GM19324 (cell line): Measurements from ENCODE around the gene DOC2B.
"Not testable (repeated sequence)": the region's sequence is repeated elsewhere in the genome, so short reads cannot be mapped to it uniquely, and the experiment has no call there.

Experiments
- ATAC-seq: cut with Tn5 transposase; IDR thresholded peaks from one replicate; pipeline ENCODE4 v1.9.1; 2021; ENCODE audit warnings: mild to moderate bottlenecking, moderate library complexity; ENCODE audit not compliant: unreplicated experiment, low FRiP score

Gene DOC2B

DNA sequence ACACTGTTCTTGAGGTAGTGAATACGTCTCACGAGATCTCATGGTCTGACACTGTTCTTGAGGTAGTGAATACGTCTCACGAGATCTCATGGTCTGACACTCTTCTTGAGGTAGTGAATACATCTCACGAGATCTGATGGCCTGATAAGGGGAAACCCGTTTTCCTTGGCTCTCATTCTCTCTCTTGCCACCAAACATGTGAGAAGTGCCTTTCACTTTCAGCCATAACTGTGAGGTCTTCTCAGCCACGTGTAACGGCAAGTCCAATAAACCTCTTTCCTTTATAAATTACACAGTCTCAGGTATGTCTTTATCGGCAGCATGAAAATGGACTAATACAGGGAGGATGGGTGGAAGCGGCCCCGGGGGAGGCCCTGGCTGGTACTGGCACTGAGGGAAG, 12.8 kb downstream of the DOC2B start:
- not testable (repeated sequence) for ATAC-seq

DNA sequence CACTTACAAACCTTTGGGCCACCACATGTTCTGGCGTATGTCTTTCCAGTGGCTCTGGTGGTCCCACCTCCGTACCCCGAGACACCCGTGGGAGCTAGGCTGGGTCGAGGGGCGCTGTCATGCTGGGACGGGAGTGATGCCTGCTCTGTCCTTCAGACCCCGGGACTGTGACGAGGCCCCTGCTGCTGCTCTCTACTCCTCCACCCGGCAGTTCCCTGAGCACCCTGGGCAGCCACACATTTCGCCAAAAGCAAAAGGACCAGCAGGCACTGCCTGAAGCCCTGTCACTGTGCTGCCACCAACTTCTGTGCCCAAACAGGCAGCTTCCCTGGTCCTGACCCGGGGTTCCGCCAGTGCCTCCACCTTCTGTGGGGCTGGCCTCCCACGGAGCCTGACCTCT, 15.5 kb downstream of the DOC2B start:
- no peak for ATAC-seq

GRCh38 chr17:164303-165235, 16.9 kb downstream of the DOC2B start:
- ATAC-seq: no peak

DNA sequence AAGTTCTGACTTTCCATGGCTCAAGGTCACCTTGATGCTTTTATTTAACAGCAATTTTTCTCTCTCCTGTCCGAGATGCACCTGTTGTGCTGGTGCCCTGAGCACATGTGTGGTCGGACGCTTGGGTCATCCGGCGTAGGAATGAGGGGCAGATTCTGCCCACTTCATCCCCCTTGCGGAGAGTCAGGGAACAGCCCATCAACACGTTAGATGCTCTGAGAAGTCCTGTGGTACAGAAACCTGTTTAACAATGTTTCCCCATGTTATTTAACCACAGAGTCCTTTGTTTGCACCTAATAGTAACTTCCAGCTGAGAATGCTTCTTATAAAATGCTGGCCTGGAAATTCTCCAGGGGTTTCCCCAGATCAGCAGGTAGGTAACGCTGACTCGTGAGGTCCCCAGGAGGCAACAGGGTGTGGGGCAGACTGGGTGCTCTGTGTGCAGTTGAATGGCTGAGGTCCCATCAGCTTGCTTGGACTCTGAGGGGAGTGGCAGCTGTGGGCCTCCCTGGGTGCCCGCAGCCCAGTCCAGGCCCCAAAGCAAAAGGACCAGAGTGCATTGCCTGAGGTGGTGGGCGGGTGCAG, 17.8 kb downstream of the DOC2B start:
- no peak for ATAC-seq

DNA sequence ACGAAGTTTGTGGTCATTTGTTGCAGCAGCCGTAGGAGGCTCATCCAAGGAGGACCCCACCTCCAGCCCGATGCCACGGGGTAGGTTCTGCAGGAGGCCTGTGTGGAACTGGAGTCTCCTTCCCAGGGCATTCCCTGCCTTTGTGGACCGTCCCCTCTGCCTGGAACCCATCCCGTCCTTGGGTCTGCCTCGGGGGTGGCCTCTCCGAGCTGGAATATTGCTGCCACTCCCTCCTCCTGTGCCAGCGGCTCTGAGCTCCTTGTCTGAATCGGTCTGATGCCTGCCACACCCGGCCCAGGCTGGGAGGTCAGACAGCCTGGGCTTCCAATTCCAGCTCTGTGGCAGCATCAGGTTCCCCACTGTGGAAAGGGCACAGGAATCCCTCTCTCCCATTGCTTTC, 18.8 kb downstream of the DOC2B start:
- ATAC-seq: no peak

GRCh38 chr17:161481-161880, 20.0 kb downstream of the DOC2B start:
- ATAC-seq: no peak

DNA sequence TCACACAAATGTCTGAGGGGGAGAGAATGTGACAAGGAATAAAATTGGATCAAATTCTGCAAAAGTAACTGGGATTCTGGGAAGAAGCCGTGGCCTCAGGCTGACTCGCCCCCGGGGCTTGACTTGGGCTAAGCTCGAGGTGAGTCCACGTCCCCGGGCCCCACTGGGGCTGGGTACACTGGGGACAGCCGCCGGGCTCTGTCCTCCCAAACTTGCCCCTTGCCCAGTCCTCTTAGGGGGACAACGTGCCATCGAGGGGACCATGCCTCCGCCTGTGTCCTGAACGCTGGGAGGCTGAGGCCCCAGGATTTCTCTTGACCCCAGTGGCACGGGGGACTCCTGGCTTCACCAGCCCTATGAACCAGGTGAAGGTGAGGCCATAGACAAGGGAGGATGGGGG, 21.1 kb downstream of the DOC2B start:
- ATAC-seq: no peak

- ATAC-seq: no peak
Measured at GRCh38 chr17:159609-160008, 21.8 kb downstream of the DOC2B start.

- ATAC-seq: no peak
Measured at GRCh38 chr17:158379-158778, 23.1 kb downstream of the DOC2B start.

GRCh38 chr17:157901-158300, 23.5 kb downstream of the DOC2B start:
- no peak for ATAC-seq

DNA sequence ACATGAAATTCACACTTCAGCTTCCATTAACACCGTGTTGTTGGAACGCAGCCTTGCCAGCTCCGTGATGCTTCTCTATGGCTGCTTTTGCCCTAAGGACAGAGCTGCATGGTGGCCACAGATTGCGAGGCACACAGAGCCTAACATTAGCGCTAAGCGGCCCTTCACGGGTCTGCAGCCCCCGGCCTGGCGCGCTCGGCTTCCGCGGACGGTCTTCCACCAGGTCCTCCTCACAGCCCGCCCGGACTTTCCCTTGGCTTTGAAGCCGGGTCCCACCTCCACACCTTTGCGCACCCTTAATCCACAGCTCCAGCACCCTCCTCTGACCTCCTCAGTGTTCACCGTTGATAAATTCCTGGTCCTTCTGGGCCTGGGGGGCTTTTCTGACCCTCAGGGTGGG, 24.5 kb downstream of the DOC2B start:
- ATAC-seq: no peak

DNA sequence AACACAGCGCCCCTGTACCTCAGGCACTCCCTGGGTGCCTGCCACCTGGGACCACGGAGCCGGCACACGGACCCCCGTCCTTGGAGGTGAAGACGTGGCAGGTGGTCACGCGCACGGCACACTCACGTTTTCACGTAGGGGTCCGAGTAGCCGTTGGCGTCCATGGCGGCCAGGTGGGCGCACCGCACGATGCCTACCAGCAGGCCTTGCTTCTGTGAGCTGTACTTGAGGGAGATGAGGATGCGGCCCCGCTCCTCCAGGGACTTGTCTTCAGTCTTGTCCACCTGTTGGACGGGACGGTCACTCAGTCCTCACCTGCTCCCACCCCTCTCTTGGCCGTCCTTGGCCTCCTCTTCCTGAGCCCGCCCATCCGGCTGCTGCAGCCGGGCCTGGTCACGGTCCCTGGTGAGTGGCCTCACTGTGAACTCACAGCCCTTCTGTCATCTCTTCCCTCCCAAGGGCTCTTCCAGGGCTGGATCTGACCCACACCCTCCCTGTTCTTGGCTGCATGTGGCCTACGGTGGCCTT, 25.3 kb downstream of the DOC2B start:
- no peak for ATAC-seq

GRCh38 chr17:155576-155975, 25.9 kb downstream of the DOC2B start:
- ATAC-seq: no peak

DNA sequence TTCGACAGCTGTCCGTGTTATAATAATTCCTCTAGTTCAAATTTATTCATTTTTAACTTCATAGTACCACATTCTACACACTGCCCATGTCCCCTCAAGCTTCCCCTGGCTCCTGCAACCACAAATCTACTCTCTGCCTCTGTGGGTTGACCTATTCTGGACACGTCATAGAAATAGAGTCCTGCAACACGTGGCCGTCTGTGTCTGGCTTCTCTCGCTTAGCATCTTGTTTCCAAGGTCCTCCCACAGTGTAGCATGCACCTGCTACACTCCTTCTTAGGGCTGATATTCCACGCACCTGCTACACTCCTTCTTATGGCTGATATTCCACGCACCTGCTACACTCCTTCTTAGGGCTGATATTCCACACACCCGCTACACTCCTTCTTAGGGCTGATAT, 27.6 kb downstream of the DOC2B start:
- no peak for ATAC-seq

DNA sequence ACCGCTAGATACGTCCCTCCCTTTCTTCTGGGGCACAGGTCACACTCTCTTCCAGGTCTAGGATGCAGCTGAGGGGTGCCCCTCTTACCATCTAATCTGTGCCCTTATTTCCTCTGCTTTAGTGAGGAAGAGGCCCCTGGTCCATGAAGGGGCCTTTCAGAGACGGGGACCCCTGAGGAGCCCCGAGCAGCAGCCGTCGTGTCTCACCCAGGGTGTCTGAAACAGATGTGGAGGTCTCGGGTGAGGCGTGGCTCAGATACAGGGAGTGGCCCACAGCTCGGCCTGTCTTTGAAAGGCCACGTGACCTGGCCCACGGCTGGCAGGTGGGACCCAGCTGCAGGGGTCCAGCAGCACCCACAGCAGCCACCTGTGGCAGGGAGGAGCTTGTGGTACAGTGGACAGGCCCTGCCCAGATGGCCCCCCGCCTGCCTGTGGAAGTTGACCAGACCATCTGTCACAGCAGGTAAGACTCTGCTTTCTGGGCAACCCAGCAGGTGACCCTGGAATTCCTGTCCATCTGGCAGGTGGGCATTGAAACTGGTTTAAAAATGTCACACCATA, 28.5 kb downstream of the DOC2B start:
- no peak for ATAC-seq

DNA sequence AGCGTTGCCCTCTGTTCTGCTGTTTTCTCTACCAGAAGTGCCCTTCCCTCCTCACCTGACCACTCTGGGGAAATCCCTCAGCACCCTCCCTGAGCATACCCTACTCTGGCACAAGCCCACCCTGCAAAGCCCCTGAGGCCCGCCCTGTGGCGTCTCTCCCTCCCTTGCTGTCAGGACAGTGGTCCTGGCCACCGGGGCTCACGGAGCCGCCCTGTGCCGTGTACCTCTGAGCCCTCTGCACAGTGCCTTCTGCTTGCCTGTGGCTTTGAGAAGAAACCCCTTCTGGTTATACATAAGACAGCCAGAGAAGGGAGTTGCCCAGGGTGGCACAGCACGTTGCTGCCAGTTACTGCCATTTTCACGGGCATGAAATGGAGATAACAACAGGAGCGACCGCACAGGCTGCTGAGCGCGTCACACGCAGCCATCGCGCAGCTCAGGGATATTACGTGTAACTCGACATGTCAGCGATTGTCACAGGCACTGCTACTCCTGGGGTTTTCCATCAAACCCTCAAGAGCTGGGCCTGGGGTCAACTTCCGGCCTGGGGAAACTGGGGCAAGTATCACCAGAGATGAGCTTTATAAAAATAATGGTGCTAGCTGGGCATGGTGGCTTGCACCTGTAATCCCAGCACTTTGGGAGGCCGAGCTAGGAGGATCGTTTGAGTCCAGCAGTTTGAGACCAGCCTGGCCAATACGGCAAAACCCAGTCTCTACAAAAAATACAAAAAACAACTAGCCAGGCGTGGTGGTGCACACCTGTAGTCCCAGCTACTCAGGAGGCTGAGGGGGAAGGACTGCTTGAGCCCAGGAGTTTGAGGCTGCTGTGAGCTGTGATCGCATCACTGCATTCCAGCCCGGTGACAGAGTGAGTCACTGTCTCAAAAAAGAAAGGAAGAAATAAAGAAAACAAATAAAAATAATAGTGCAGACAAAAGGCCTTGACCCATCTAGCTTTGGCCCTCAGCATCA, 29.3 kb downstream of the DOC2B start:
- ATAC-seq: no peak

GRCh38 chr17:151004-151403, 30.4 kb downstream of the DOC2B start:
- no peak for ATAC-seq

DNA sequence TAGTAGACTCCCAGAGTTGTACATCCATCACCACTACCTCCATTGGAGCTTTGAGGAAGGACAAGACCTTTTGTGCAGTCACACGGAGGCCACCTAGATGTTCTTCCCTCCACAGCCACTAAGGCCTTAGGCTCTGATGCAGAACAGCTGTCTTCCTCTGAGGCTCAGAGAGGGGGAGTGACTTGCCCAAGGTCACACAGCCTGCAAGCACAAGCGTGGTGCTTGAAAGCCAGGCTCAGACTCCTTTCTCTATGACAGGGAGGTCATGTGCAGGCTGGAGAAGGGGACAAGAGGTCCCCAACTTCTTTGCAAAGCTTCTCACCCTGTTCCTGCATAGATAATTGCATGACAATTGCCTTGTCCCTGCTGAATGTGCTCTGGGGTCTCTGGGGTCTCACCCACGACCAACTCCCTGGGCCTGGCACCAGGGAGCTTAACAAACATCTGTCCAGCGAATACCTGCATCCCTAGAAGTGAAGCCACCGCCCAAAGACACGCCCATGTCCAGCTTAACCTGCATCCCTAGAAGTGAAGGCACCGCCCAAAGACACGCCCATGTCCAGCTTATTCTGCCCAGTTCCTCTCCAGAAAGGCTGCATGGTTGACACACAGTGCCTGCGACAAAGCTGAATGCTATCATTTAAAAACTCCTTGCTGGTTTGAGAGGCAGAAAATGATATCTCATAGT, 31.4 kb downstream of the DOC2B start:
- no peak for ATAC-seq

- ATAC-seq: no peak
Measured at GRCh38 chr17:149231-149630, 32.2 kb downstream of the DOC2B start.

DNA sequence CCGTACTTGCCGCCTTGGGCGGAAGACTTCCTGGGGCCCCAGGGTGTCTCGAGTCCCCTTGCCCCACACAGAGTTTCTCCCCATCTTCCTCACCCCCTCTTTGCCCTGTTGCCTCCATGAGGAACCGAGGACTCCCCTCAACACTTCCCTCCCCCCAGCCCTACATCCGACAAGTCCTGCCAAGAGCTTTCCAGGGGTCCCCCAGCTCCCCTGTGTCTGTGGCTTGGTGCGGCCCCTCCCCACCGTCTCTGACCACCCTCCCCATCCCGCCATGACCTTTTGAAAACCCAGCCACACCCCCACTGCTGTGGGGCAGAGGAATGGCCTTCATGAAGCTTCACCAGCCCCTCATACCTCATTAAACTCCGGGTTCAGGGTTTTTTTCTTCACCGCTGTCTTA, 32.7 kb downstream of the DOC2B start:
- ATAC-seq: no peak
